GM23338 (cell line): Measurements from ENCODE around the gene TRPM2. TPM values are rescaled to one million over a fixed set of nuclear protein-coding genes. Genes with fewer than 3 reads are reported as not detected.

Experiments used
- ATAC-seq: fragments of 200-7000 bp; cut with Tn5 transposase; 3 replicates; pipeline ENCODE4 v1.9.1; 2020
- DNase-seq: peaks from one replicate; pipeline ENCODE4 v3.0.0-alpha.2; 2015; ENCODE audit warnings: low spot score
- H2AFZ ChIP-seq: fragments of 200-600 bp; sonication (generic); 2 replicates; pipeline ENCODE4 v1.8.0; 2016; ENCODE audit warnings: antibody characterized with exemption, mild to moderate bottlenecking, moderate library complexity
- H3F3A ChIP-seq: fragments of 200-600 bp; sonication (generic); replicated peaks from 2 replicates; pipeline ENCODE4 v1.8.0; 2017; ENCODE audit warnings: antibody characterized with exemption, mixed run types, low read depth
- H3K27ac ChIP-seq: fragments of 200-600 bp; sonication (generic); 2 replicates; pipeline ENCODE4 v1.6.1; 2016; ENCODE audit warnings: low read depth
- H3K27me3 ChIP-seq: fragments of 200-600 bp; sonication (generic); 2 replicates; pipeline ENCODE4 v1.8.0; 2016; ENCODE audit warnings: mild to moderate bottlenecking, mixed run types, moderate library complexity; ENCODE audit not compliant: insufficient read depth
- H3K36me3 ChIP-seq: fragments of 200-600 bp; sonication (generic); 2 replicates; pipeline ENCODE4 v1.8.0; 2016; ENCODE audit warnings: mild to moderate bottlenecking; ENCODE audit not compliant: insufficient read depth
- H3K4me1 ChIP-seq: fragments of 200-600 bp; sonication (generic); 2 replicates; pipeline ENCODE4 v1.8.0; 2016; ENCODE audit warnings: mild to moderate bottlenecking, moderate library complexity; ENCODE audit not compliant: insufficient read depth
- H3K4me2 ChIP-seq: fragments of 200-600 bp; sonication (generic); 2 replicates; pipeline ENCODE4 v1.7.1; 2017; ENCODE audit warnings: mixed run types
- H3K4me3 ChIP-seq: fragments of 200-600 bp; sonication (generic); 2 replicates; pipeline ENCODE4 v1.6.1; 2016; ENCODE audit warnings: mixed run types
- H3K79me2 ChIP-seq: fragments of 200-600 bp; sonication (generic); replicated peaks from 2 replicates; pipeline ENCODE4 v1.8.0; 2017; ENCODE audit warnings: mild to moderate bottlenecking; ENCODE audit not compliant: insufficient read depth
- H3K9me2 ChIP-seq: fragments of 200-600 bp; sonication (generic); 2 replicates; pipeline ENCODE4 v1.8.0; 2017; ENCODE audit not compliant: insufficient read depth
- H4K20me1 ChIP-seq: fragments of 200-600 bp; sonication (generic); replicated peaks from 2 replicates; pipeline ENCODE4 v1.8.0; 2017; ENCODE audit warnings: mild to moderate bottlenecking; ENCODE audit not compliant: insufficient read depth
- H3K27ac Mint-ChIP-seq: 2 replicates; pipeline ENCODE4 v1.8.0; 2020; ENCODE audit warnings: inconsistent platforms, mild to moderate bottlenecking, moderate library complexity, mixed read lengths
- H3K27me3 Mint-ChIP-seq: 3 replicates; pipeline ENCODE4 v1.8.0; 2022; ENCODE audit warnings: low read depth, mild to moderate bottlenecking, moderate library complexity, mixed read lengths, inconsistent platforms; ENCODE audit not compliant: insufficient read depth, poor library complexity
- H3K36me3 Mint-ChIP-seq: 3 replicates; pipeline ENCODE4 v1.8.0; 2021; ENCODE audit warnings: low read depth, mild to moderate bottlenecking, inconsistent platforms, moderate library complexity, mixed read lengths
- H3K4me1 Mint-ChIP-seq: 3 replicates; pipeline ENCODE4 v1.8.0; 2020; ENCODE audit warnings: mild to moderate bottlenecking, inconsistent platforms, mixed read lengths
- H3K4me3 Mint-ChIP-seq: 3 replicates; pipeline ENCODE4 v1.8.0; 2021; ENCODE audit warnings: moderate library complexity, mild to moderate bottlenecking, inconsistent platforms, mixed read lengths
- H3K9me3 Mint-ChIP-seq: 3 replicates; pipeline ENCODE4 v1.8.0; 2020; ENCODE audit warnings: moderate library complexity, mild to moderate bottlenecking, inconsistent platforms, mixed read lengths
- CREB1 ChIP-seq: fragments of 250-450 bp; sonication (Bioruptor Pico); IDR thresholded peaks from 2 replicates; pipeline ENCODE4 v1.5.0; 2020; ENCODE audit warnings: low read depth, mild to moderate bottlenecking, moderate library complexity
- CTCF ChIP-seq, 2 experiments: fragments of 200-600 bp in 1 of 2; sonication (generic) in 1 of 2; conservative IDR thresholded peaks; 2 replicates each; pipeline versions ENCODE4 v1.5.1 to v1.6.1; 2016 to 2017; ENCODE audit warnings: antibody characterized with exemption in 2 of 2, low read depth in 2 of 2, mild to moderate bottlenecking in 2 of 2, moderate library complexity in 1 of 2
- ETS1 ChIP-seq: IDR thresholded peaks from 2 replicates; pipeline ENCODE4 v1.6.1; 2016; ENCODE audit warnings: antibody characterized with exemption
- EZH2 ChIP-seq: fragments of 200-600 bp; sonication (generic); IDR thresholded peaks from one replicate; pipeline ENCODE4 v1.8.0; 2017; ENCODE audit warnings: antibody characterized with exemption, mild to moderate bottlenecking, low read depth; ENCODE audit not compliant: unreplicated experiment
- EZH2phosphoT487 ChIP-seq: fragments of 200-600 bp; sonication (generic); IDR thresholded peaks from one replicate; pipeline ENCODE4 v1.8.1; 2018; ENCODE audit warnings: antibody characterized with exemption; ENCODE audit not compliant: unreplicated experiment
- JUNB ChIP-seq: IDR thresholded peaks from one replicate; pipeline ENCODE4 v1.6.1; 2016; ENCODE audit warnings: antibody characterized with exemption; ENCODE audit not compliant: unreplicated experiment
- REST ChIP-seq: IDR thresholded peaks from one replicate; pipeline ENCODE4 v1.6.1; 2018; ENCODE audit warnings: antibody characterized with exemption; ENCODE audit not compliant: unreplicated experiment
- ZNF114 ChIP-seq: fragments of 250-450 bp; sonication (Bioruptor Pico); IDR thresholded peaks from 2 replicates; pipeline ENCODE4 v1.5.0; 2020; ENCODE audit warnings: mild to moderate bottlenecking, moderate library complexity
- ZNF331 ChIP-seq: fragments of 250-450 bp; sonication (Bioruptor Pico); IDR thresholded peaks from 2 replicates; pipeline ENCODE4 v1.5.0; 2020; ENCODE audit warnings: low read depth, mild to moderate bottlenecking, moderate library complexity
- ZNF462 ChIP-seq: fragments of 250-450 bp; sonication (Bioruptor Pico); IDR thresholded peaks from 2 replicates; pipeline ENCODE4 v1.5.0; 2020; ENCODE audit warnings: mild to moderate bottlenecking, moderate library complexity
- polyA plus RNA-seq: library from polyadenylated mRNA; unstranded; fragments of >200 nt; fragmentation: Nextera tagmentation; extraction: Ambion mirVana; gene quantifications from 2 replicates; pipeline ENCODE4 v1.2.1, GENCODE V29; 2016
- total RNA-seq: library from RNA; depleted of rRNA; stranded (reverse); fragments of >200 nt; shearing (Covaris generic); gene quantifications from 2 replicates; pipeline ENCODE4 v1.2.3, GENCODE V29; 2014

TRPM2 gene
- total and polyA plus RNA-seq, 2 experiments from 2014 or later = 0.53 to 0.83 TPM

GRCh38 chr21:44456915-44457736, 103.7 kb downstream of the TRPM2 start:
- no peaks in the 10 kb centered on the region for H3K9me2 ChIP-seq
- Mint-ChIP-seq H3K4me1 (peaks cover 6% of the 10 kb centered on the region; the same call in 1 of the 3 replicates), H3K27me3 (peaks cover 14% of the 10 kb centered on the region), H3K27ac (no peak overlapping the region), H3K4me3 (peak overlapping the region; percentile 61; the same call in 2 of the 3 replicates), H3K36me3 (peaks cover 3% of the 10 kb centered on the region; the same call in 1 of the 3 replicates), H3K9me3 (no peaks in the 10 kb centered on the region)
- no peak for DNase-seq
- no peak overlapping the region for H3K27ac ChIP-seq
- ATAC-seq = no peak
- no peaks in the 10 kb centered on the region for H3K4me1 ChIP-seq
- no peaks in the 10 kb centered on the region for H3K36me3 ChIP-seq
- H3K27me3 ChIP-seq = no peaks in the 10 kb centered on the region
- TF ChIP-seq JUNB (no peak), ZNF114 (CRISPR knock-in tag) (no peak), REST (no peak), EZH2 (no peak), ETS1 (no peak), CTCF (conservative IDR thresholded peaks at IDR 0.05; ENCODE audit: low read depth in 2 of 2) (no peak), CREB1 (CRISPR knock-in tag) (no peak), EZH2phosphoT487 (no peak), ZNF462 (no peak), ZNF331 (no peak)
- H2AFZ ChIP-seq = no peak overlapping the region
- no peak overlapping the region for H3K4me3 ChIP-seq
- H4K20me1 ChIP-seq = no peaks in the 10 kb centered on the region
- H3K79me2 ChIP-seq = no peaks in the 10 kb centered on the region
- H3K4me2 ChIP-seq = no peak overlapping the region
- no peaks in the 10 kb centered on the region for H3F3A ChIP-seq
